Measurements from ENCODE around the gene MARVELD3.

DNA sequence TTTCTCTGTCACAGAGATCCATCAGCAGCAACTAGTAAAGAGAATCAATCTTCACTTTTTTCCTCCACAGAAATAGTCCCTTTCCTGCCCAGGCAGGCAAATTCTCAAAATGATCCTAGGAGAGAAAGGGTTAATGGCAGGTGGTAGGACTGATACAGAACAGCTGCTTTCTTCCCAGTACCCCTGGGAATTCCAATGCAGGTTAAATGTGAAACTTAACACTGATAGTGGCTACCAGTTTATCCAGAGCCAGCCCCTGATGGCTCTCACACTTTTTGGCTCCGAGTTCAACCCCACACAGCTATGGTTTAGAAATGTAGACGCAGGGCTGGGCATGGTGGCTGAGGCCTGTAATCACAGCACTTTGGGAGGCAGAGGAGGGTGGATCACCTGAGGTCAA lies 22.2 kb downstream of the MARVELD3 start:
- TF ChIP-seq, protein P1, sequence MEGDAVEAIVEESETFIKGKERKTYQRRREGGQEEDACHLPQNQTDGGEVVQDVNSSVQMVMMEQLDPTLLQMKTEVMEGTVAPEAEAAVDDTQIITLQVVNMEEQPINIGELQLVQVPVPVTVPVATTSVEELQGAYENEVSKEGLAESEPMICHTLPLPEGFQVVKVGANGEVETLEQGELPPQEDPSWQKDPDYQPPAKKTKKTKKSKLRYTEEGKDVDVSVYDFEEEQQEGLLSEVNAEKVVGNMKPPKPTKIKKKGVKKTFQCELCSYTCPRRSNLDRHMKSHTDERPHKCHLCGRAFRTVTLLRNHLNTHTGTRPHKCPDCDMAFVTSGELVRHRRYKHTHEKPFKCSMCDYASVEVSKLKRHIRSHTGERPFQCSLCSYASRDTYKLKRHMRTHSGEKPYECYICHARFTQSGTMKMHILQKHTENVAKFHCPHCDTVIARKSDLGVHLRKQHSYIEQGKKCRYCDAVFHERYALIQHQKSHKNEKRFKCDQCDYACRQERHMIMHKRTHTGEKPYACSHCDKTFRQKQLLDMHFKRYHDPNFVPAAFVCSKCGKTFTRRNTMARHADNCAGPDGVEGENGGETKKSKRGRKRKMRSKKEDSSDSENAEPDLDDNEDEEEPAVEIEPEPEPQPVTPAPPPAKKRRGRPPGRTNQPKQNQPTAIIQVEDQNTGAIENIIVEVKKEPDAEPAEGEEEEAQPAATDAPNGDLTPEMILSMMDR (IDR thresholded peaks at IDR 0.05) = no peak
- TF ChIP-seq POLR2AphosphoS5 (IDR thresholded peaks at IDR 0.05; ENCODE audit: low read depth, low read length) = no peak
- no peak for TF ChIP-seq TAF1 (IDR thresholded peaks at IDR 0.05; ENCODE audit: borderline replicate concordance, low read depth, low read length)
- TF ChIP-seq EZH2phosphoT487 (IDR thresholded peaks at IDR 0.05; ENCODE audit: borderline replicate concordance, low read depth) = no peak
- TF ChIP-seq GATA2 (CRISPR knock-in tag; IDR thresholded peaks at IDR 0.05) = no peak
- TF ChIP-seq FOSL2 (IDR thresholded peaks at IDR 0.05; ENCODE audit: borderline replicate concordance, low read depth) = no peak
- TF ChIP-seq RAD21 (IDR thresholded peaks at IDR 0.05; ENCODE audit: low read length) = no peak
- TF ChIP-seq, protein P2, sequence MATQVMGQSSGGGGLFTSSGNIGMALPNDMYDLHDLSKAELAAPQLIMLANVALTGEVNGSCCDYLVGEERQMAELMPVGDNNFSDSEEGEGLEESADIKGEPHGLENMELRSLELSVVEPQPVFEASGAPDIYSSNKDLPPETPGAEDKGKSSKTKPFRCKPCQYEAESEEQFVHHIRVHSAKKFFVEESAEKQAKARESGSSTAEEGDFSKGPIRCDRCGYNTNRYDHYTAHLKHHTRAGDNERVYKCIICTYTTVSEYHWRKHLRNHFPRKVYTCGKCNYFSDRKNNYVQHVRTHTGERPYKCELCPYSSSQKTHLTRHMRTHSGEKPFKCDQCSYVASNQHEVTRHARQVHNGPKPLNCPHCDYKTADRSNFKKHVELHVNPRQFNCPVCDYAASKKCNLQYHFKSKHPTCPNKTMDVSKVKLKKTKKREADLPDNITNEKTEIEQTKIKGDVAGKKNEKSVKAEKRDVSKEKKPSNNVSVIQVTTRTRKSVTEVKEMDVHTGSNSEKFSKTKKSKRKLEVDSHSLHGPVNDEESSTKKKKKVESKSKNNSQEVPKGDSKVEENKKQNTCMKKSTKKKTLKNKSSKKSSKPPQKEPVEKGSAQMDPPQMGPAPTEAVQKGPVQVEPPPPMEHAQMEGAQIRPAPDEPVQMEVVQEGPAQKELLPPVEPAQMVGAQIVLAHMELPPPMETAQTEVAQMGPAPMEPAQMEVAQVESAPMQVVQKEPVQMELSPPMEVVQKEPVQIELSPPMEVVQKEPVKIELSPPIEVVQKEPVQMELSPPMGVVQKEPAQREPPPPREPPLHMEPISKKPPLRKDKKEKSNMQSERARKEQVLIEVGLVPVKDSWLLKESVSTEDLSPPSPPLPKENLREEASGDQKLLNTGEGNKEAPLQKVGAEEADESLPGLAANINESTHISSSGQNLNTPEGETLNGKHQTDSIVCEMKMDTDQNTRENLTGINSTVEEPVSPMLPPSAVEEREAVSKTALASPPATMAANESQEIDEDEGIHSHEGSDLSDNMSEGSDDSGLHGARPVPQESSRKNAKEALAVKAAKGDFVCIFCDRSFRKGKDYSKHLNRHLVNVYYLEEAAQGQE (IDR thresholded peaks at IDR 0.05; ENCODE audit: low read depth, low read length) = no peak
- TF ChIP-seq EP300 (IDR thresholded peaks at IDR 0.05; ENCODE audit: borderline replicate concordance in 1 of 2, low read depth in 1 of 2, low read length in 1 of 2) = no peak
- TF ChIP-seq JUND (IDR thresholded peaks at IDR 0.05) = no peak
- TF ChIP-seq SIN3A (IDR thresholded peaks at IDR 0.05; ENCODE audit: borderline replicate concordance, low read depth, low read length) = no peak
- TF ChIP-seq GABPA (IDR thresholded peaks at IDR 0.05; ENCODE audit: low read depth) = no peak
- TF ChIP-seq, protein P3, sequence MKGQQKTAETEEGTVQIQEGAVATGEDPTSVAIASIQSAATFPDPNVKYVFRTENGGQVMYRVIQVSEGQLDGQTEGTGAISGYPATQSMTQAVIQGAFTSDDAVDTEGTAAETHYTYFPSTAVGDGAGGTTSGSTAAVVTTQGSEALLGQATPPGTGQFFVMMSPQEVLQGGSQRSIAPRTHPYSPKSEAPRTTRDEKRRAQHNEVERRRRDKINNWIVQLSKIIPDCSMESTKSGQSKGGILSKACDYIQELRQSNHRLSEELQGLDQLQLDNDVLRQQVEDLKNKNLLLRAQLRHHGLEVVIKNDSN (IDR thresholded peaks at IDR 0.05; ENCODE audit: borderline replicate concordance, low read depth) = no peak

All from SK-N-SH (cell line).